GM12878 (cell line): ENCODE results near the gene KLHL15. TPM values are rescaled to one million over a fixed set of nuclear protein-coding genes. Genes with fewer than 3 reads are reported as not detected.

ENCODE experiments used
- ATAC-seq: fragments of 200-7000 bp; cut with Tn5 transposase; 3 replicates; pipeline ENCODE4 v1.9.1; 2020; ENCODE audit warnings: mild to moderate bottlenecking, moderate library complexity
- BruUV-seq: library from RNA; stranded (reverse); fragments of 400-500 nt; replicated peaks from 2 replicates; lab custom pipeline; 2021; lab: Mats Ljungman, UMichigan
- CTCF ChIA-PET: fragments of 300-600 bp; sonication (Branson Sonifier 250); formaldehyde crosslinking; extraction: SDS; loops from one replicate; lab custom pipeline; 2021; ENCODE audit warnings: inconsistent platforms; lab: Yijun Ruan, JAX
- POLR2A ChIA-PET: fragments of 350-600 bp; formaldehyde crosslinking; extraction: SDS; loops from one replicate; lab custom pipeline; 2021; ENCODE audit warnings: inconsistent platforms; lab: Charles Lee
- RAD21 ChIA-PET: fragments of 300-600 bp; sonication (Branson Sonifier 250); formaldehyde crosslinking; loops from one replicate; lab custom pipeline; 2023; ENCODE audit warnings: antibody characterized with exemption; ENCODE audit not compliant: unreplicated experiment; lab: Charles Lee
- SMC1A ChIA-PET: fragments of 300-600 bp; sonication (Branson Sonifier 250); formaldehyde crosslinking; loops from one replicate; lab custom pipeline; 2023; ENCODE audit not compliant: unreplicated experiment, uncharacterized antibody; lab: Charles Lee
- DNase-seq: peaks from one replicate; pipeline ENCODE4 v3.0.0-alpha.2; 2011; ENCODE audit warnings: low read depth, low spot score
- FAIRE-seq: peaks from 3 replicates; lab custom pipeline; 2011; peaks lifted over from hg19 to GRCh38; lab: Jason Lieb, UNC
- H2AFZ ChIP-seq: 2 replicates; pipeline ENCODE4 v1.6.0; 2011; ENCODE audit warnings: low read depth, low read length, control low read depth; ENCODE audit not compliant: control insufficient read depth
- H3K27ac ChIP-seq: 2 replicates; pipeline ENCODE4 v1.5.1; 2011; ENCODE audit warnings: control low read depth; ENCODE audit not compliant: control insufficient read depth, insufficient read depth
- H3K27me3 ChIP-seq, 2 experiments: replicated peaks in 1 of 2; 2 replicates each; pipeline versions ENCODE4 v1.6.0 to v1.6.1; 2011; ENCODE audit warnings: low read length in 1 of 2; ENCODE audit not compliant: control insufficient read depth in 2 of 2, insufficient read depth in 2 of 2
- H3K36me3 ChIP-seq, 2 experiments: 2 replicates each; pipeline ENCODE4 v1.5.1; 2011; ENCODE audit warnings: low read length in 1 of 2; ENCODE audit not compliant: control insufficient read depth in 2 of 2, insufficient read depth in 2 of 2
- H3K4me1 ChIP-seq: 2 replicates; pipeline ENCODE4 v1.6.1; 2011; ENCODE audit warnings: mild to moderate bottlenecking, low read length, moderate library complexity, mixed read lengths; ENCODE audit not compliant: control insufficient read depth, insufficient read depth
- H3K4me2 ChIP-seq: 2 replicates; pipeline ENCODE4 v1.6.0; 2011; ENCODE audit warnings: control low read depth; ENCODE audit not compliant: control insufficient read depth, insufficient read depth
- H3K4me3 ChIP-seq: fragments of 200-600 bp; sonication (generic); 2 replicates; pipeline ENCODE4 v1.5.1; 2016
- H3K79me2 ChIP-seq: 2 replicates; pipeline ENCODE4 v1.6.0; 2011; ENCODE audit warnings: low read length; ENCODE audit not compliant: control insufficient read depth, insufficient read depth
- H3K9ac ChIP-seq: 2 replicates; pipeline ENCODE4 v1.8.0; 2011; ENCODE audit warnings: low read length, control low read depth, mixed read lengths; ENCODE audit not compliant: control insufficient read depth, insufficient read depth
- H3K9me3 ChIP-seq: replicated peaks from 3 replicates; pipeline ENCODE4 v1.5.1; 2011; ENCODE audit warnings: mild to moderate bottlenecking, low read length; ENCODE audit not compliant: control insufficient read depth, insufficient read depth
- H4K20me1 ChIP-seq: 2 replicates; pipeline ENCODE4 v1.6.0; 2011; ENCODE audit not compliant: control insufficient read depth, insufficient read depth
- ASH2L ChIP-seq: fragments of 300-600, 200-600 bp; sonication (generic); IDR thresholded peaks from 2 replicates; pipeline ENCODE4 v1.6.1; 2017; ENCODE audit warnings: low read depth, mild to moderate bottlenecking, borderline replicate concordance
- BCL3 ChIP-seq: IDR thresholded peaks from 2 replicates; pipeline ENCODE4 v1.6.1; 2011; ENCODE audit warnings: borderline replicate concordance, low read depth, mild to moderate bottlenecking, moderate library complexity, low read length; ENCODE audit not compliant: insufficient read depth, poor library complexity, severe bottlenecking
- GATAD2B ChIP-seq: fragments of 450-650 bp; conservative IDR thresholded peaks from 2 replicates; pipeline ENCODE4 v1.6.1; 2017; ENCODE audit warnings: low read depth, mild to moderate bottlenecking, moderate library complexity
- HSF1 ChIP-seq: fragments of 150-350 bp; IDR thresholded peaks from 2 replicates; pipeline ENCODE4 v1.6.1; 2014; ENCODE audit warnings: mild to moderate bottlenecking, low read depth, low read length
- IRF4 ChIP-seq: IDR thresholded peaks from 2 replicates; pipeline ENCODE4 v1.6.1; 2011; ENCODE audit warnings: low read depth, low read length
- JUNB ChIP-seq: IDR thresholded peaks from 2 replicates; pipeline ENCODE4 v1.6.1; 2016; ENCODE audit warnings: antibody characterized with exemption, mild to moderate bottlenecking
- MEF2B ChIP-seq: fragments of 450-650 bp; IDR thresholded peaks from 2 replicates; pipeline ENCODE4 v1.6.1; 2018; ENCODE audit warnings: mild to moderate bottlenecking, moderate library complexity; ENCODE audit not compliant: partially characterized antibody, poor library complexity, severe bottlenecking
- NBN ChIP-seq: fragments of 450-650 bp; IDR thresholded peaks from 2 replicates; pipeline ENCODE4 v1.6.1; 2016
- POU2F2 ChIP-seq: IDR thresholded peaks from 3 replicates; pipeline ENCODE4 v1.6.1; 2011; ENCODE audit warnings: low read depth, mild to moderate bottlenecking, low read length, borderline replicate concordance
- RUNX3 ChIP-seq: IDR thresholded peaks from 2 replicates; pipeline ENCODE4 v1.6.1; 2012; ENCODE audit warnings: low read length, inconsistent platforms
- SMAD1 ChIP-seq: fragments of 450-650 bp; IDR thresholded peaks from 2 replicates; pipeline ENCODE4 v1.6.1; 2018; ENCODE audit warnings: mild to moderate bottlenecking, low read depth; ENCODE audit not compliant: partially characterized antibody
- SP1 ChIP-seq: IDR thresholded peaks from one replicate; pipeline ENCODE4 v1.6.1; 2011; ENCODE audit warnings: low read depth, low read length
- TCF7 ChIP-seq: IDR thresholded peaks from 2 replicates; pipeline ENCODE4 v1.6.1; 2014; ENCODE audit warnings: antibody characterized with exemption, borderline replicate concordance
- WGBS: methylation state at CpG from one replicate; pipeline ENCODE4 v1.1.6; 2016; ENCODE audit warnings: low lambda C conversion rate; ENCODE audit not compliant: insufficient replicate concordance, insufficient coverage; ENCODE audit errors: missing lambda C conversion rate; 5-methylcytosine and 5-hydroxymethylcytosine counted together
- in situ Hi-C: fragments of 300-500 bp; cut with MboI; formaldehyde crosslinking; loops from 9 replicates; pipeline ENCODE4 v1.14.3; 2018; ENCODE audit warnings: mixed read lengths
- intact Hi-C: fragments of 100-400 bp; cut with micrococcal nuclease; formaldehyde crosslinking; loops from one replicate; pipeline ENCODE4 v1.14.2; 2022; ENCODE audit not compliant: unreplicated experiment
- polyA plus RNA-seq, 11 experiments: library from polyadenylated mRNA; depleted of rRNA in 4 of 11; unstranded in 6 of 11; stranded (reverse) in 5 of 11; fragments of >200 nt; fragmentation: Nextera tagmentation in 4 of 11; fragmentation: Illumina TruSeq in 1 of 11; extraction: Ambion mirVana in 4 of 11; extraction: Trizol in 1 of 11; gene quantifications; 1 replicate in 1 of 11; 2 replicates in 10 of 11; pipeline versions ENCODE4 v1.2.1 to v1.2.3, GENCODE V29; 2011 to 2016; ENCODE audit warnings: inconsistent platforms in 2 of 11, missing spikeins in 2 of 11, low read depth in 1 of 11
- total RNA-seq, 4 experiments: library from RNA; depleted of rRNA in 3 of 4; stranded (reverse); fragments of >200 nt in 3 of 4; fragmentation: Illumina TruSeq in 1 of 4; extraction: Trizol in 1 of 4; gene quantifications; 2 replicates each; pipeline versions ENCODE4 v1.2.1 to v1.2.3, GENCODE V29; 2013 to 2021
- TF ChIP-seq, protein P1 (sequence below): IDR thresholded peaks from 2 replicates; pipeline ENCODE4 v1.6.1; 2011; ENCODE audit warnings: borderline replicate concordance, low read depth, mild to moderate bottlenecking, moderate library complexity, mixed read lengths, low read length; ENCODE audit not compliant: insufficient read depth; ENCODE audit errors: extremely low read length
- TF ChIP-seq, protein P2 (sequence below): IDR thresholded peaks from 2 replicates; pipeline ENCODE4 v1.6.1; 2011; ENCODE audit warnings: low read depth, low read length, improper control_type of control experiment, borderline replicate concordance
- TF ChIP-seq, protein P3 (sequence below): fragments of 450-650 bp; formaldehyde crosslinking; IDR thresholded peaks from 2 replicates; pipeline ENCODE4 v1.4.0; 2020; ENCODE audit warnings: mild to moderate bottlenecking, moderate library complexity

The KLHL15 gene
- total and polyA plus RNA-seq, 10 of the 15 experiments (the other 5 are each of a cell fraction or from before 2014, with no cell fraction given): 1.4 to 7.0 (median 3.7) TPM

- FAIRE-seq (no peak), DNase-seq (no peak), ATAC-seq (peak; percentile 74)
- Histone ChIP-seq H3K9ac (no peak overlapping the region), H3K27me3 (no peaks in the 10 kb centered on the region), H3K79me2 (peaks cover 4% of the 10 kb centered on the region), H3K9me3 (no peaks in the 10 kb centered on the region), H2AFZ (no peak overlapping the region), H3K4me1 (no peaks in the 10 kb centered on the region), H3K4me2 (no peak overlapping the region), H3K36me3 (peaks cover 0 to 1% of the 10 kb centered on the region in 2 experiments; a peak in 2 of 4 replicates), H3K4me3 (no peak overlapping the region), H3K27ac (no peak overlapping the region), H4K20me1 (no peaks in the 10 kb centered on the region)
- in situ Hi-C loops: no loop called here
- intact Hi-C loops: no loop called here
- ChIA-PET RAD21 (interaction anchor here (0.7 to 1.4 kb wide), 6 partner anchors 10 to 240 kb away, joined by 3 to 6 read pairs (median 3); partner anchors contain the start of genes APOO and CXorf58), CTCF (interaction anchor here (1.6 kb wide), 1 partner anchor 11 kb away, joined by 8 read pairs; no protein-coding TSS in a partner anchor), POLR2A (interaction anchor here (0.6 to 1.1 kb wide), 3 partner anchors 50 to 237 kb away, joined by 3 to 4 read pairs (median 3); no protein-coding TSS in a partner anchor), SMC1A (interaction anchor here (1.4 to 1.7 kb wide), 2 partner anchors 21 to 24 kb away, joined by 3 read pairs; no protein-coding TSS in a partner anchor)
- BruUV-seq: no TSS peak
- 86% methylated on average over 1 of the region's 1 CpG for WGBS
- TF ChIP-seq GATAD2B (no peak), IRF4 (no peak), SP1 (no peak), JUNB (0 out of 2 replicates have a peak, but pooled peaks have one; percentile 17), NBN (no peak), HSF1 (no peak), MEF2B (peak; percentile 21), ASH2L (no peak), TCF7 (no peak), BCL3 (no peak), SMAD1 (no peak), POU2F2 (peak; percentile 54; the same call in 1 of the 3 replicates), RUNX3 (no peak)
- TF ChIP-seq, protein P1, sequence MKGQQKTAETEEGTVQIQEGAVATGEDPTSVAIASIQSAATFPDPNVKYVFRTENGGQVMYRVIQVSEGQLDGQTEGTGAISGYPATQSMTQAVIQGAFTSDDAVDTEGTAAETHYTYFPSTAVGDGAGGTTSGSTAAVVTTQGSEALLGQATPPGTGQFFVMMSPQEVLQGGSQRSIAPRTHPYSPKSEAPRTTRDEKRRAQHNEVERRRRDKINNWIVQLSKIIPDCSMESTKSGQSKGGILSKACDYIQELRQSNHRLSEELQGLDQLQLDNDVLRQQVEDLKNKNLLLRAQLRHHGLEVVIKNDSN: no peak
- TF ChIP-seq, protein P2, sequence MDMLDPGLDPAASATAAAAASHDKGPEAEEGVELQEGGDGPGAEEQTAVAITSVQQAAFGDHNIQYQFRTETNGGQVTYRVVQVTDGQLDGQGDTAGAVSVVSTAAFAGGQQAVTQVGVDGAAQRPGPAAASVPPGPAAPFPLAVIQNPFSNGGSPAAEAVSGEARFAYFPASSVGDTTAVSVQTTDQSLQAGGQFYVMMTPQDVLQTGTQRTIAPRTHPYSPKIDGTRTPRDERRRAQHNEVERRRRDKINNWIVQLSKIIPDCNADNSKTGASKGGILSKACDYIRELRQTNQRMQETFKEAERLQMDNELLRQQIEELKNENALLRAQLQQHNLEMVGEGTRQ: no peak
- TF ChIP-seq, protein P3, sequence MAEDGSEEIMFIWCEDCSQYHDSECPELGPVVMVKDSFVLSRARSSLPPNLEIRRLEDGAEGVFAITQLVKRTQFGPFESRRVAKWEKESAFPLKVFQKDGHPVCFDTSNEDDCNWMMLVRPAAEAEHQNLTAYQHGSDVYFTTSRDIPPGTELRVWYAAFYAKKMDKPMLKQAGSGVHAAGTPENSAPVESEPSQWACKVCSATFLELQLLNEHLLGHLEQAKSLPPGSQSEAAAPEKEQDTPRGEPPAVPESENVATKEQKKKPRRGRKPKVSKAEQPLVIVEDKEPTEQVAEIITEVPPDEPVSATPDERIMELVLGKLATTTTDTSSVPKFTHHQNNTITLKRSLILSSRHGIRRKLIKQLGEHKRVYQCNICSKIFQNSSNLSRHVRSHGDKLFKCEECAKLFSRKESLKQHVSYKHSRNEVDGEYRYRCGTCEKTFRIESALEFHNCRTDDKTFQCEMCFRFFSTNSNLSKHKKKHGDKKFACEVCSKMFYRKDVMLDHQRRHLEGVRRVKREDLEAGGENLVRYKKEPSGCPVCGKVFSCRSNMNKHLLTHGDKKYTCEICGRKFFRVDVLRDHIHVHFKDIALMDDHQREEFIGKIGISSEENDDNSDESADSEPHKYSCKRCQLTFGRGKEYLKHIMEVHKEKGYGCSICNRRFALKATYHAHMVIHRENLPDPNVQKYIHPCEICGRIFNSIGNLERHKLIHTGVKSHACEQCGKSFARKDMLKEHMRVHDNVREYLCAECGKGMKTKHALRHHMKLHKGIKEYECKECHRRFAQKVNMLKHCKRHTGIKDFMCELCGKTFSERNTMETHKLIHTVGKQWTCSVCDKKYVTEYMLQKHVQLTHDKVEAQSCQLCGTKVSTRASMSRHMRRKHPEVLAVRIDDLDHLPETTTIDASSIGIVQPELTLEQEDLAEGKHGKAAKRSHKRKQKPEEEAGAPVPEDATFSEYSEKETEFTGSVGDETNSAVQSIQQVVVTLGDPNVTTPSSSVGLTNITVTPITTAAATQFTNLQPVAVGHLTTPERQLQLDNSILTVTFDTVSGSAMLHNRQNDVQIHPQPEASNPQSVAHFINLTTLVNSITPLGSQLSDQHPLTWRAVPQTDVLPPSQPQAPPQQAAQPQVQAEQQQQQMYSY (CRISPR knock-in tag): no peak
Measured at GRCh38 chrX:24002167-24002566, 24.8 kb downstream of the KLHL15 start.
